Measurements from ENCODE around the gene PEX3. TPM values are rescaled to one million over a fixed set of nuclear protein-coding genes. Genes with fewer than 3 reads are reported as not detected.

Gene PEX3
- total and polyA plus RNA-seq, 2 of the 4 experiments (the other 2 are of a cell fraction): 13.3 to 13.7 TPM

- no peak overlapping the region for H3K4me3 ChIP-seq (ENCODE audit: insufficient read depth, low read depth, low read length)
- no peak overlapping the region for H4K5ac ChIP-seq (ENCODE audit: low read depth, low read length)
- no peak overlapping the region for H3K56ac ChIP-seq (ENCODE audit: extremely low read depth, insufficient read depth, low read length)
- no peak overlapping the region for H3K23ac ChIP-seq (ENCODE audit: low read depth, low read length)
- H3K4ac ChIP-seq (ENCODE audit: low read depth, low read length): no peak overlapping the region
- no peaks in the 10 kb centered on the region for H3K36me3 ChIP-seq (ENCODE audit: control insufficient read depth, insufficient read depth, low read length)
- H3K79me1 ChIP-seq (ENCODE audit: low read depth in 1 of 2, low read length in 2 of 2): no peaks in the 10 kb centered on the region
- peaks cover 11% of the 10 kb centered on the region for H3K27me3 ChIP-seq (ENCODE audit: control insufficient read depth, insufficient read depth, low read length)
- no peak overlapping the region for H2BK120ac ChIP-seq (ENCODE audit: low read depth, low read length)
- H2AK5ac ChIP-seq (ENCODE audit: low read depth, low read length): no peak overlapping the region
- H3K4me1 ChIP-seq (ENCODE audit: control insufficient read depth, insufficient read depth, low read length): no peaks in the 10 kb centered on the region
- intact Hi-C loops (cut with micrococcal nuclease) (no loop called here), in situ Hi-C loops (cut with MboI; ENCODE audit: low sequenced_read_pairs) (no loop called here), dilution Hi-C loops (cut with HindIII; ENCODE audit: low sequenced_read_pairs, unreplicated experiment) (no loop called here)
- H2BK15ac ChIP-seq (ENCODE audit: low read depth, low read length): no peak overlapping the region
- DNase-seq (no peak), ATAC-seq (ENCODE audit: low read depth) (no peak)
- no peak overlapping the region for H3K18ac ChIP-seq (ENCODE audit: low read depth, low read length)
- H3K14ac ChIP-seq (replicated peaks; ENCODE audit: low read depth, low read length): no peak overlapping the region
- ChIA-PET CTCF (interaction anchor here (0.6 kb wide), 1 partner anchor 11 kb away, joined by 3 read pairs; the partner anchor contains the start of gene FUCA2), POLR2A (ENCODE audit: unreplicated experiment) (no interaction called here)
- no TSS peak for BruUV-seq (replicated peaks)
- H3K4me2 ChIP-seq (ENCODE audit: low read depth, low read length): no peak overlapping the region
- TF ChIP-seq POLR2A (IDR thresholded peaks at IDR 0.05; ENCODE audit: low read depth, low read length) (no peak), MXI1 (IDR thresholded peaks at IDR 0.05; ENCODE audit: borderline replicate concordance, low read depth, low read length) (no peak), CHD1 (IDR thresholded peaks at IDR 0.05; ENCODE audit: low read depth, low read length) (no peak), USF2 (IDR thresholded peaks at IDR 0.05; ENCODE audit: low read depth, low read length) (no peak), RFX5 (IDR thresholded peaks at IDR 0.05; ENCODE audit: low read depth, low read length) (no peak), FOS (IDR thresholded peaks at IDR 0.05; ENCODE audit: low read depth, low read length) (no peak), SMC3 (IDR thresholded peaks at IDR 0.05; ENCODE audit: low read depth, low read length) (no peak), MAZ (IDR thresholded peaks at IDR 0.05; ENCODE audit: borderline replicate concordance, low read depth, low read length) (no peak), MAFK (IDR thresholded peaks at IDR 0.05; ENCODE audit: low read depth, low read length) (no peak), RAD21 (IDR thresholded peaks at IDR 0.05; ENCODE audit: low read length) (no peak), CTCF (conservative IDR thresholded peaks at IDR 0.05; ENCODE audit: low read depth, low read length) (no peak), NFE2L2 (IDR thresholded peaks at IDR 0.05; ENCODE audit: low read depth, low read length) (no peak), RCOR1 (IDR thresholded peaks at IDR 0.05; ENCODE audit: insufficient replicate concordance, low read length) (no peak)
- H3K9ac ChIP-seq (ENCODE audit: low read depth, low read length): no peak overlapping the region
- no peaks in the 10 kb centered on the region; the same call in 1 of the 2 replicates for H3K9me1 ChIP-seq (ENCODE audit: insufficient read depth, low read length)
- H2BK5ac ChIP-seq (ENCODE audit: low read depth, low read length, poor library complexity, severe bottlenecking): no peak overlapping the region
- H2AK9ac ChIP-seq (replicated peaks; ENCODE audit: low read depth, low read length, poor library complexity): no peak overlapping the region
- H3K27ac ChIP-seq (ENCODE audit: insufficient read depth, low read length): no peak overlapping the region
- peaks cover 3% of the 10 kb centered on the region; the same call in 1 of the 2 replicates for H3K9me3 ChIP-seq (ENCODE audit: control insufficient read depth, insufficient read depth, low read length)
- no peak overlapping the region for H2BK20ac ChIP-seq (ENCODE audit: low read depth, low read length)
- no peak overlapping the region for H4K8ac ChIP-seq (ENCODE audit: low read depth in 2 of 2, low read length in 2 of 2)
- no peaks in the 10 kb centered on the region for H4K20me1 ChIP-seq (ENCODE audit: insufficient read depth, low read length)
- H2AFZ ChIP-seq (replicated peaks; ENCODE audit: low read length, poor library complexity): no peak overlapping the region
- 92% methylated on average over 2 of the region's 8 CpGs; no CpG with 5 or more reads in 1 of the 2 experiments for WGBS, 2 experiments (ENCODE audit: extremely low coverage in 2 of 2, insufficient read length in 1 of 2)
- H4K91ac ChIP-seq (ENCODE audit: insufficient read depth, low read depth, low read length): no peak overlapping the region
These were observed 71.5 kb downstream of the PEX3 start for GRCh38 chr6:143522039-143522600.
